Astrocyte of the cerebellum (primary cell): ENCODE data around the gene GRN.

ENCODE experiments used
- DNase-seq: peaks from one replicate; pipeline ENCODE4 v3.0.0-alpha.2; 2011; ENCODE audit warnings: low read depth
- H3K4me3 ChIP-seq: 2 replicates; pipeline ENCODE4 v1.5.1; 2011; ENCODE audit warnings: mild to moderate bottlenecking, low read depth, low read length, moderate library complexity
- CTCF ChIP-seq: IDR thresholded peaks from 2 replicates; pipeline ENCODE4 v1.5.1; 2012; ENCODE audit warnings: low read length, low read depth, moderate library complexity, mild to moderate bottlenecking; ENCODE audit errors: missing control alignments
- in situ Hi-C: cut with HindIII; loops from 2 replicates; pipeline ENCODE4 v1.10.0; 2017; ENCODE audit warnings: low sequenced_read_pairs

GRN gene

GRCh38 chr17:44352828-44353671, 7.9 kb downstream of the GRN start:
- in situ Hi-C loops = loop anchor here (25.0 kb wide), 1 partner anchor 284 kb away; no protein-coding TSS in a partner anchor
- H3K4me3 ChIP-seq = no peak overlapping the region
- no peak for TF ChIP-seq CTCF
- DNase-seq = no peak

- DNase-seq = no peak
- H3K4me3 ChIP-seq = no peak overlapping the region
- in situ Hi-C loops = loop anchor here (25.0 kb wide), 1 partner anchor 283 kb away; no protein-coding TSS in a partner anchor
- TF ChIP-seq CTCF = no peak
Observed at GRCh38 chr17:44353672-44354331, 8.7 kb downstream of the GRN start.

GRCh38 chr17:44354582-44355561, 9.8 kb downstream of the GRN start:
- TF ChIP-seq CTCF = peak; percentile 19
- no peak overlapping the region for H3K4me3 ChIP-seq
- DNase-seq = no peak
- in situ Hi-C loops = loop anchor here (25.0 kb wide), 1 partner anchor 282 kb away; no protein-coding TSS in a partner anchor

- TF ChIP-seq CTCF = no peak
- in situ Hi-C loops = loop anchor here (25.0 kb wide), 1 partner anchor 282 kb away; no protein-coding TSS in a partner anchor
- no peak overlapping the region for H3K4me3 ChIP-seq
- DNase-seq = no peak
Observed at GRCh38 chr17:44355642-44356099, 10.6 kb downstream of the GRN start.

- in situ Hi-C loops = loop anchor here (25.0 kb wide), 1 partner anchor 281 kb away; no protein-coding TSS in a partner anchor
- H3K4me3 ChIP-seq = no peak overlapping the region
- no peak for TF ChIP-seq CTCF
- DNase-seq = no peak
Observed at GRCh38 chr17:44356241-44356640, 11.1 kb downstream of the GRN start.

GRCh38 chr17:44358066-44358465, 13.0 kb downstream of the GRN start:
- H3K4me3 ChIP-seq = no peak overlapping the region
- no peak for DNase-seq
- in situ Hi-C loops = loop anchor here (25.0 kb wide), 1 partner anchor 279 kb away; no protein-coding TSS in a partner anchor
- TF ChIP-seq CTCF = no peak
